ENCODE measurements around the gene TBCK.

DNA sequence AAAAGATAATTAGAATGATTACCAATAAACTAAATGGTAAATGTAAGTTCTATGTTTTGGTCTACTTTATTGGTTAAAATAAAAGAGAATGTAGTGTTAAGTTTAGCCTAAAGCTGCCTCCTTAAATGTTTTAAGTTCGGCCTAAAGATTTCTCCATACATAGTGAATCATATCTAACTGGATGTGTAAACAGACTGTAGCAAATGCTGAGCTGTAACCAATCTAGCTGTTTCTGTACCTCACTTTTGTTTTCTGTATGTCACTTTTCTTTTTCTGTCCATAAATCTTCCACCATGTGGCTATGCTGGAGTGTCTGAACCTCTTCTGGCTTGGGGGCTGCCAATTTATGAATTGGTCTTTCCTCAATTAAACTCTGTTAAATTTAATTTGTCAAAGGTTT lies 121.2 kb downstream of the TBCK start:
- TF ChIP-seq, protein P1, sequence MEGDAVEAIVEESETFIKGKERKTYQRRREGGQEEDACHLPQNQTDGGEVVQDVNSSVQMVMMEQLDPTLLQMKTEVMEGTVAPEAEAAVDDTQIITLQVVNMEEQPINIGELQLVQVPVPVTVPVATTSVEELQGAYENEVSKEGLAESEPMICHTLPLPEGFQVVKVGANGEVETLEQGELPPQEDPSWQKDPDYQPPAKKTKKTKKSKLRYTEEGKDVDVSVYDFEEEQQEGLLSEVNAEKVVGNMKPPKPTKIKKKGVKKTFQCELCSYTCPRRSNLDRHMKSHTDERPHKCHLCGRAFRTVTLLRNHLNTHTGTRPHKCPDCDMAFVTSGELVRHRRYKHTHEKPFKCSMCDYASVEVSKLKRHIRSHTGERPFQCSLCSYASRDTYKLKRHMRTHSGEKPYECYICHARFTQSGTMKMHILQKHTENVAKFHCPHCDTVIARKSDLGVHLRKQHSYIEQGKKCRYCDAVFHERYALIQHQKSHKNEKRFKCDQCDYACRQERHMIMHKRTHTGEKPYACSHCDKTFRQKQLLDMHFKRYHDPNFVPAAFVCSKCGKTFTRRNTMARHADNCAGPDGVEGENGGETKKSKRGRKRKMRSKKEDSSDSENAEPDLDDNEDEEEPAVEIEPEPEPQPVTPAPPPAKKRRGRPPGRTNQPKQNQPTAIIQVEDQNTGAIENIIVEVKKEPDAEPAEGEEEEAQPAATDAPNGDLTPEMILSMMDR (conservative IDR thresholded peaks at IDR 0.05; ENCODE audit: low read length) = no peak
- TF ChIP-seq EZH2phosphoT487 (IDR thresholded peaks at IDR 0.05; ENCODE audit: borderline replicate concordance, low read depth, low read length) = no peak

Data from OCI-LY7 (cell line).